HepG2 (cell line): ENCODE measurements around the gene CYSRT1. TPM values are rescaled to one million over a fixed set of nuclear protein-coding genes. Genes with fewer than 3 reads are reported as not detected.
A peak's percentile ranks its signal among the peaks of the same experiment; 100 is the strongest.

Source experiments
- ARNTL ChIP-seq: sonication (generic); formaldehyde crosslinking; IDR thresholded peaks from 2 replicates; pipeline ENCODE4 v1.4.0; 2020; ENCODE audit warnings: mild to moderate bottlenecking, missing genetic modification reagents
- ATF5 ChIP-seq: sonication (generic); formaldehyde crosslinking; IDR thresholded peaks from 2 replicates; pipeline ENCODE4 v1.4.0; 2020; ENCODE audit warnings: mild to moderate bottlenecking, low read depth, missing genetic modification reagents
- ATF7 ChIP-seq, 2 experiments: fragments of 450-650 bp in 1 of 2; sonication (generic) in 1 of 2; formaldehyde crosslinking in 1 of 2; IDR thresholded peaks; 2 replicates each; pipeline versions ENCODE4 v1.4.0 to v1.6.1; 2016 to 2020; ENCODE audit warnings: antibody characterized with exemption in 1 of 2, mild to moderate bottlenecking in 1 of 2, missing genetic modification reagents in 1 of 2
- BCL3 ChIP-seq: sonication (generic); formaldehyde crosslinking; IDR thresholded peaks from 2 replicates; pipeline ENCODE4 v1.5.1; 2020; ENCODE audit warnings: mild to moderate bottlenecking, missing genetic modification reagents, moderate library complexity
- CBX1 ChIP-seq: IDR thresholded peaks from one replicate; pipeline ENCODE4 v1.6.1; 2016; ENCODE audit warnings: antibody characterized with exemption, low read depth
- GABPB1 ChIP-seq: IDR thresholded peaks from 2 replicates; pipeline ENCODE4 v1.6.1; 2016; ENCODE audit warnings: mild to moderate bottlenecking, missing genetic modification reagents, moderate library complexity, missing compliant biosample characterization
- GATAD2A ChIP-seq: IDR thresholded peaks from 2 replicates; pipeline ENCODE4 v1.6.1; 2016
- HNF4A ChIP-seq: sonication (generic); formaldehyde crosslinking; IDR thresholded peaks from 2 replicates; pipeline ENCODE4 v1.4.0; 2020; ENCODE audit warnings: missing genetic modification reagents
- NR2C2 ChIP-seq: sonication (generic); formaldehyde crosslinking; IDR thresholded peaks from 2 replicates; pipeline ENCODE4 v1.4.0; 2020; ENCODE audit warnings: missing genetic modification reagents, mild to moderate bottlenecking, moderate library complexity, borderline replicate concordance
- NR2F1 ChIP-seq, 2 experiments: fragments of 450-650 bp in 1 of 2; formaldehyde crosslinking in 1 of 2; IDR thresholded peaks; 2 replicates each; pipeline versions ENCODE4 v1.5.0 to v1.6.1; 2016 to 2020; ENCODE audit warnings: mild to moderate bottlenecking in 1 of 2, missing compliant biosample characterization in 1 of 2, missing genetic modification reagents in 1 of 2, moderate library complexity in 1 of 2
- RFXAP ChIP-seq: sonication (generic); formaldehyde crosslinking; IDR thresholded peaks from 2 replicates; pipeline ENCODE4 v1.4.0; 2020; ENCODE audit warnings: missing genetic modification reagents, borderline replicate concordance
- RXRB ChIP-seq: IDR thresholded peaks from 2 replicates; pipeline ENCODE4 v1.6.1; 2016; ENCODE audit warnings: borderline replicate concordance, missing genetic modification reagents, missing compliant biosample characterization
- SIN3A ChIP-seq: IDR thresholded peaks from 2 replicates; pipeline ENCODE4 v1.6.1; 2011; ENCODE audit warnings: low read depth, mild to moderate bottlenecking, control low read depth, low read length, borderline replicate concordance
- ZBTB1 ChIP-seq: sonication (generic); formaldehyde crosslinking; IDR thresholded peaks from 2 replicates; pipeline ENCODE4 v1.4.0; 2020; ENCODE audit warnings: missing genetic modification reagents, borderline replicate concordance
- ZBTB38 ChIP-seq: sonication (generic); formaldehyde crosslinking; IDR thresholded peaks from 2 replicates; pipeline ENCODE4 v1.5.1; 2020; ENCODE audit warnings: mild to moderate bottlenecking, missing genetic modification reagents
- ZBTB7B ChIP-seq: sonication (generic); formaldehyde crosslinking; IDR thresholded peaks from 2 replicates; pipeline ENCODE4 v1.4.0; 2020; ENCODE audit warnings: missing genetic modification reagents
- ZFX ChIP-seq: sonication (generic); formaldehyde crosslinking; IDR thresholded peaks from 2 replicates; pipeline ENCODE4 v1.4.0; 2020; ENCODE audit warnings: mild to moderate bottlenecking, low read depth, missing genetic modification reagents, moderate library complexity
- ZGPAT ChIP-seq: IDR thresholded peaks from 2 replicates; pipeline ENCODE4 v1.6.1; 2016; ENCODE audit warnings: mild to moderate bottlenecking
- ZNF430 ChIP-seq: sonication (generic); formaldehyde crosslinking; IDR thresholded peaks from 2 replicates; pipeline ENCODE4 v1.9.0; 2021; ENCODE audit warnings: mild to moderate bottlenecking, missing genetic modification reagents
- ZNF446 ChIP-seq: sonication (generic); formaldehyde crosslinking; IDR thresholded peaks from 2 replicates; pipeline ENCODE4 v1.5.0; 2020; ENCODE audit warnings: mild to moderate bottlenecking, missing genetic modification reagents
- ZNF615 ChIP-seq: sonication (generic); formaldehyde crosslinking; IDR thresholded peaks from 2 replicates; pipeline ENCODE4 v1.5.0; 2020; ENCODE audit warnings: mild to moderate bottlenecking, missing genetic modification reagents, borderline replicate concordance
- ZNF746 ChIP-seq: sonication (generic); formaldehyde crosslinking; IDR thresholded peaks from 2 replicates; pipeline ENCODE4 v1.8.0; 2022; ENCODE audit warnings: mild to moderate bottlenecking, missing genetic modification reagents
- ZSCAN25 ChIP-seq: sonication (generic); formaldehyde crosslinking; IDR thresholded peaks from 2 replicates; pipeline ENCODE4 v1.8.0; 2022; ENCODE audit warnings: mild to moderate bottlenecking, missing genetic modification reagents
- polyA plus RNA-seq, 8 experiments: library from polyadenylated mRNA; depleted of rRNA in 3 of 8; stranded (reverse) in 7 of 8; unstranded in 1 of 8; fragments of >200 nt; fragmentation: Illumina TruSeq in 4 of 8; extraction: Trizol in 4 of 8; gene quantifications; 2 replicates each; pipeline versions ENCODE4 v1.2.1 to v1.2.3, GENCODE V29; 2011 to 2016; ENCODE audit warnings: low read depth in 4 of 8, missing spikeins in 1 of 8, mixed read lengths in 1 of 8; ENCODE audit not compliant: insufficient read depth in 1 of 8
- total RNA-seq, 5 experiments: library from RNA; depleted of rRNA; stranded (reverse); fragments of >200 nt; fragmentation: Illumina TruSeq; extraction: Trizol; gene quantifications; 2 replicates each; pipeline ENCODE4 v1.2.3, GENCODE V29; 2016; ENCODE audit warnings: low read depth in 1 of 5
- TF ChIP-seq, protein P1 (sequence below): sonication (generic); formaldehyde crosslinking; IDR thresholded peaks from 2 replicates; pipeline ENCODE4 v1.4.0; 2020; ENCODE audit warnings: missing genetic modification reagents
- TF ChIP-seq, protein P2 (sequence below): sonication (generic); formaldehyde crosslinking; IDR thresholded peaks from 2 replicates; pipeline ENCODE4 v1.5.0; 2020; ENCODE audit warnings: mild to moderate bottlenecking, low read depth, missing genetic modification reagents, borderline replicate concordance

Gene CYSRT1
- total and polyA plus RNA-seq, 2 of the 13 experiments (the other 11 are each of a cell fraction or from before 2014, with no cell fraction given), result 1.5 to 2.1 TPM

- TF ChIP-seq CBX1 (no peak), ZFX (CRISPR knock-in tag) (peak; percentile 58), RFXAP (CRISPR knock-in tag) (peak; percentile 22; the same call in 1 of the 2 replicates), ZSCAN25 (CRISPR knock-in tag) (peak; percentile 55; the same call in 1 of the 2 replicates), ZNF446 (CRISPR knock-in tag) (no peak), NR2C2 (peak; percentile 91), SIN3A (no peak), ZNF615 (CRISPR knock-in tag) (no peak), ARNTL (CRISPR knock-in tag) (peak; percentile 18; the same call in 1 of the 2 replicates), ATF7 (IDR thresholded peaks at IDR 0.05) (no peak), ATF7 (CRISPR knock-in tag; IDR thresholded peaks at IDR 0.05) (no peak), BCL3 (CRISPR knock-in tag) (no peak), ZNF746 (CRISPR knock-in tag) (peak; percentile 59; the same call in 1 of the 2 replicates), ZBTB38 (CRISPR knock-in tag) (peak; percentile 58; the same call in 1 of the 2 replicates), GATAD2A (CRISPR knock-in tag) (0 out of 2 replicates have a peak, but pooled peaks have one; percentile 18), ATF5 (no peak), RXRB (0 out of 2 replicates have a peak, but pooled peaks have one; percentile 26), HNF4A (CRISPR knock-in tag) (peak; percentile 62), NR2F1 (CRISPR knock-in tag; IDR thresholded peaks at IDR 0.05) (peak; percentile 76 to 92; a peak in 3 of 4 replicates), ZBTB1 (CRISPR knock-in tag) (no peak), ZGPAT (CRISPR knock-in tag) (peak; percentile 50; the same call in 1 of the 2 replicates), ZNF430 (CRISPR knock-in tag) (peak; percentile 30; the same call in 1 of the 2 replicates), GABPB1 (CRISPR knock-in tag) (peak; percentile 58; the same call in 1 of the 2 replicates), ZBTB7B (CRISPR knock-in tag) (peak; percentile 57)
- TF ChIP-seq, protein P1, sequence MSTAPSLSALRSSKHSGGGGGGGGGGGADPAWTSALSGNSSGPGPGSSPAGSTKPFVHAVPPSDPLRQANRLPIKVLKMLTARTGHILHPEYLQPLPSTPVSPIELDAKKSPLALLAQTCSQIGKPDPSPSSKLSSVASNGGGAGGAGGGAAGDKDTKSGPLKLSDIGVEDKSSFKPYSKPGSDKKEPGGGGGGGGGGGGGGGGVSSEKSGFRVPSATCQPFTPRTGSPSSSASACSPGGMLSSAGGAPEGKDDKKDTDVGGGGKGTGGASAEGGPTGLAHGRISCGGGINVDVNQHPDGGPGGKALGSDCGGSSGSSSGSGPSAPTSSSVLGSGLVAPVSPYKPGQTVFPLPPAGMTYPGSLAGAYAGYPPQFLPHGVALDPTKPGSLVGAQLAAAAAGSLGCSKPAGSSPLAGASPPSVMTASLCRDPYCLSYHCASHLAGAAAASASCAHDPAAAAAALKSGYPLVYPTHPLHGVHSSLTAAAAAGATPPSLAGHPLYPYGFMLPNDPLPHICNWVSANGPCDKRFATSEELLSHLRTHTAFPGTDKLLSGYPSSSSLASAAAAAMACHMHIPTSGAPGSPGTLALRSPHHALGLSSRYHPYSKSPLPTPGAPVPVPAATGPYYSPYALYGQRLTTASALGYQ, result no peak
- TF ChIP-seq, protein P2, sequence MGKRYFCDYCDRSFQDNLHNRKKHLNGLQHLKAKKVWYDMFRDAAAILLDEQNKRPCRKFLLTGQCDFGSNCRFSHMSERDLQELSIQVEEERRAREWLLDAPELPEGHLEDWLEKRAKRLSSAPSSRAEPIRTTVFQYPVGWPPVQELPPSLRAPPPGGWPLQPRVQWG (CRISPR knock-in tag), result no peak
These were observed 3.4 kb upstream of the CYSRT1 start (continued) for GRCh38 chr9:137221506-137222111.
